ENCODE data around the gene RHNO1.

RHNO1 gene

DNA sequence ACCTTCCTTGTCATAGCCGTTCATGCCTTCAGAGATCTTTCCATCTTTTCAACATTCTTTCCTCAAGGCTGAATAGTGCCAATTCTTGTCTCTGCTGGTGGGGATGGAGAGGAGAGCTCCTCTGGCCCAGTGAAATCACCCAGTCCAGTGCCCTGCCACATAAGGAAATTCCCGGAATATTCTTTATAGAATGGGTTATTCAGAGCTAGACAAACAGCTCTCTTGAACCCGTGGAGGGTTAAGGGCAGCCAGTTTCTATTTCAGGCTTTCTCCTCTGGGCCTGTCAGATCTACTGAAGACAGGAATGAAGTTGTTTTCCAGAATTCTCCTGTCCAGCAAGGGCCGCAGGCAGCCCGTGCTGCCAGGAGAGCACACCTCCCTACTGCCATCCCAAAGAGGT is 34.1 kb upstream of the RHNO1 start:
- Histone ChIP-seq H3K4me2 (ENCODE audit: low read depth, low read length, poor library complexity, severe bottlenecking) (no peak overlapping the region), H3F3A (ENCODE audit: low read depth) (no peaks in the 10 kb centered on the region), H2AFZ (ENCODE audit: low read length) (no peak overlapping the region), H3K4me3 (ENCODE audit: low read length, poor library complexity, severe bottlenecking) (no peak overlapping the region), H4K20me1 (ENCODE audit: insufficient read depth, low read length, poor library complexity, severe bottlenecking) (no peaks in the 10 kb centered on the region), H3K4me1 (ENCODE audit: insufficient read depth, low read length, poor library complexity, severe bottlenecking) (no peaks in the 10 kb centered on the region), H3K36me3 (ENCODE audit: insufficient read depth, low read length) (no peaks in the 10 kb centered on the region), H3K9me2 (replicated peaks; ENCODE audit: low read depth, low read length) (no peaks in the 10 kb centered on the region), H3K9me3 (ENCODE audit: insufficient read depth, low read depth, low read length) (no peaks in the 10 kb centered on the region), H3K79me2 (ENCODE audit: insufficient read depth, low read length) (no peaks in the 10 kb centered on the region), H3K9ac (ENCODE audit: low read depth, low read length, poor library complexity, severe bottlenecking) (no peak overlapping the region), H3K27me3 (ENCODE audit: insufficient read depth, low read length, poor library complexity, severe bottlenecking) (no peaks in the 10 kb centered on the region)
- no peak for TF ChIP-seq CTCF (conservative IDR thresholded peaks at IDR 0.05; ENCODE audit: low read length)

DNA sequence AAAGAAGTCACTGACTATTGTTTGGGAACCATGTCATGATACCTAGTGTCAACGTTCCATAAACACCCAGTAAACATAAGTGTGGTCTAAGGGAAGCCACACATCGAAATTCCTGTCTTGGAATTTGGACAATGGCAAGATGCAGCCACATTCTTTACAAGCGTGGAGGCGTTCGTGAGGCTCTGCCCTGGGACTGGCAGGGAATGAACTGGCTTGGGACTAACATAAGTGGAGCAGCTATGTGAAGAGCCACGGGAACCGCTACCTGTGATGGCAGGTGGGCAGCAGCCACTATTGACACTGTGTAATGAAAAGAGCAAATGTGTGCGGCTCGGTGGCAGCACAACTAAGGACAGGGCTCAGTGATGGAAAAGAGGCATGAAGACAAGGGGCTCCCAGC is 32.2 kb upstream of the RHNO1 start:
- H3K9me2 ChIP-seq (replicated peaks; ENCODE audit: low read depth, low read length): no peaks in the 10 kb centered on the region
- no peaks in the 10 kb centered on the region for H3K9me3 ChIP-seq (ENCODE audit: insufficient read depth, low read depth, low read length)
- no peak overlapping the region for H2AFZ ChIP-seq (ENCODE audit: low read length)
- no peaks in the 10 kb centered on the region for H3K79me2 ChIP-seq (ENCODE audit: insufficient read depth, low read length)
- H3K4me3 ChIP-seq (ENCODE audit: low read length, poor library complexity, severe bottlenecking): no peak overlapping the region
- no peaks in the 10 kb centered on the region for H4K20me1 ChIP-seq (ENCODE audit: insufficient read depth, low read length, poor library complexity, severe bottlenecking)
- no peak for TF ChIP-seq EZH2phosphoT487 (IDR thresholded peaks at IDR 0.05; ENCODE audit: borderline replicate concordance)
- TF ChIP-seq CTCF (conservative IDR thresholded peaks at IDR 0.05; ENCODE audit: low read length): no peak
- no peaks in the 10 kb centered on the region for H3K27me3 ChIP-seq (ENCODE audit: insufficient read depth, low read length, poor library complexity, severe bottlenecking)
- no peaks in the 10 kb centered on the region for H3F3A ChIP-seq (ENCODE audit: low read depth)
- H3K36me3 ChIP-seq (ENCODE audit: insufficient read depth, low read length): no peaks in the 10 kb centered on the region
- no peak overlapping the region for H3K4me2 ChIP-seq (ENCODE audit: low read depth, low read length, poor library complexity, severe bottlenecking)
- H3K4me1 ChIP-seq (ENCODE audit: insufficient read depth, low read length, poor library complexity, severe bottlenecking): no peaks in the 10 kb centered on the region
- no peak overlapping the region for H3K9ac ChIP-seq (ENCODE audit: low read depth, low read length, poor library complexity, severe bottlenecking)

DNA sequence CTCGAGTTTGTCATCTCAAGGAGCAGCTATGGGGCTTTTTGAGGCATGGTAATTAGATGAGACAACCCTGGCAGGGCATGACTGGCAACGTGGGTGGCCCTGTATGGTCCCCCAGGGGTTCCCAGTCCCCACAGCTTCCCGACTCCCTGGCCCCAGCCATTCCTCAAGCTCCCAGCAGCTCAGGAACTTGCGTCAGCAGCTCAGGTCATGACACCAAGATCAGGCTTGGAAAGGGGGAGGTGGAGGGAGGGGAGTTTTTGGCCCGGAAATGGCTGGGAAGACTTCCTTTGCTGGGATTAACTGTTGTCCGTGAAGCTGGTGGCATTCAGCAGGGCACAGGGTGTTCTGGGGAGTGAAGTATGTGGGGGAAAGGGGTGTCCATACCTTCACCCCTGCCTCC is 31.7 kb upstream of the RHNO1 start:
- Histone ChIP-seq H3K79me2 (ENCODE audit: insufficient read depth, low read length) (no peaks in the 10 kb centered on the region), H3K27me3 (ENCODE audit: insufficient read depth, low read length, poor library complexity, severe bottlenecking) (no peaks in the 10 kb centered on the region), H3F3A (ENCODE audit: low read depth) (no peaks in the 10 kb centered on the region), H3K4me1 (ENCODE audit: insufficient read depth, low read length, poor library complexity, severe bottlenecking) (no peaks in the 10 kb centered on the region), H3K9ac (ENCODE audit: low read depth, low read length, poor library complexity, severe bottlenecking) (no peak overlapping the region), H3K9me2 (replicated peaks; ENCODE audit: low read depth, low read length) (no peaks in the 10 kb centered on the region), H4K20me1 (ENCODE audit: insufficient read depth, low read length, poor library complexity, severe bottlenecking) (no peaks in the 10 kb centered on the region), H3K9me3 (ENCODE audit: insufficient read depth, low read depth, low read length) (no peaks in the 10 kb centered on the region), H2AFZ (ENCODE audit: low read length) (no peak overlapping the region), H3K36me3 (ENCODE audit: insufficient read depth, low read length) (no peaks in the 10 kb centered on the region), H3K4me3 (ENCODE audit: low read length, poor library complexity, severe bottlenecking) (no peak overlapping the region), H3K4me2 (ENCODE audit: low read depth, low read length, poor library complexity, severe bottlenecking) (no peak overlapping the region)
- no peak for TF ChIP-seq CTCF (conservative IDR thresholded peaks at IDR 0.05; ENCODE audit: low read length)
- no peak for TF ChIP-seq EZH2phosphoT487 (IDR thresholded peaks at IDR 0.05; ENCODE audit: borderline replicate concordance)

Measured in Loucy (cell line).